Caco-2 (cell line): ENCODE data around the gene ADK. TPM values are rescaled to one million over a fixed set of nuclear protein-coding genes. Genes with fewer than 3 reads are reported as not detected.

Experiments used
- BruUV-seq: library from RNA; stranded (reverse); fragments of 400-500 nt; replicated peaks from 2 replicates; lab custom pipeline; 2021; lab: Mats Ljungman, UMichigan
- CTCF ChIA-PET: fragments of 300-600 bp; sonication (Branson Sonifier 250); formaldehyde crosslinking; loops from one replicate; lab custom pipeline; 2022; ENCODE audit warnings: antibody characterized with exemption; lab: Charles Lee
- POLR2A ChIA-PET: fragments of 300-600 bp; sonication (Branson Sonifier 250); formaldehyde crosslinking; loops from one replicate; lab custom pipeline; 2022; ENCODE audit warnings: antibody characterized with exemption; lab: Charles Lee
- DNase-seq, 2 experiments: peaks; one replicate each; pipeline versions ENCODE4 v3.0.0 to v3.0.0-alpha.2; 2020 to 2022
- H3K27me3 ChIP-seq: replicated peaks from 2 replicates; pipeline ENCODE4 v1.6.0; 2011; ENCODE audit warnings: low read length; ENCODE audit not compliant: control insufficient read depth, insufficient read depth
- H3K36me3 ChIP-seq: 2 replicates; pipeline ENCODE4 v1.5.1; 2011; ENCODE audit warnings: low read length; ENCODE audit not compliant: control insufficient read depth, insufficient read depth
- H3K4me1 ChIP-seq: fragments of 250-450 bp; sonication (Bioruptor Pico); 2 replicates; pipeline ENCODE4 v1.5.1; 2020; ENCODE audit warnings: mild to moderate bottlenecking
- H3K4me3 ChIP-seq: 2 replicates; pipeline ENCODE4 v1.5.1; 2011; ENCODE audit warnings: low read depth, mild to moderate bottlenecking, control low read depth, low read length
- H3K9me3 ChIP-seq: fragments of 250-450 bp; sonication (Bioruptor Pico); 2 replicates; pipeline ENCODE4 v1.5.1; 2020; ENCODE audit warnings: mild to moderate bottlenecking, moderate library complexity
- H3K27ac Mint-ChIP-seq: one replicate; pipeline ENCODE4 v1.8.0; 2022; ENCODE audit warnings: mixed read lengths; ENCODE audit not compliant: unreplicated experiment
- H3K27me3 Mint-ChIP-seq: one replicate; pipeline ENCODE4 v1.8.0; 2022; ENCODE audit warnings: mixed read lengths; ENCODE audit not compliant: insufficient read depth, unreplicated experiment
- H3K36me3 Mint-ChIP-seq: one replicate; pipeline ENCODE4 v1.8.0; 2022; ENCODE audit warnings: mild to moderate bottlenecking, mixed read lengths; ENCODE audit not compliant: insufficient read depth, unreplicated experiment
- H3K4me1 Mint-ChIP-seq: one replicate; pipeline ENCODE4 v1.8.0; 2022; ENCODE audit warnings: low read depth, mixed read lengths; ENCODE audit not compliant: unreplicated experiment
- H3K4me3 Mint-ChIP-seq: one replicate; pipeline ENCODE4 v1.8.0; 2022; ENCODE audit warnings: mild to moderate bottlenecking, moderate library complexity, mixed read lengths; ENCODE audit not compliant: unreplicated experiment
- H3K9me3 Mint-ChIP-seq: one replicate; pipeline ENCODE4 v1.8.0; 2022; ENCODE audit warnings: mixed read lengths; ENCODE audit not compliant: unreplicated experiment
- intact Hi-C: fragments of 100-400 bp; cut with micrococcal nuclease; formaldehyde crosslinking; loops from one replicate; pipeline ENCODE4 v1.10.0; 2022; ENCODE audit not compliant: unreplicated experiment
- total RNA-seq: library from RNA; stranded (reverse); gene quantifications from 2 replicates; pipeline ENCODE4 v1.2.3, GENCODE V29; 2022
- TF ChIP-seq, protein P1 (sequence below), 2 experiments: fragments of 200-600 bp in 1 of 2; IDR thresholded peaks; 1 replicate in 1 of 2; 2 replicates in 1 of 2; pipeline versions ENCODE4 v1.5.1 to v1.8.0; 2011 to 2022; ENCODE audit warnings: antibody characterized with exemption in 1 of 2, control low read depth in 1 of 2, inconsistent platforms in 1 of 2, low read depth in 1 of 2, low read length in 1 of 2, mild to moderate bottlenecking in 1 of 2, moderate library complexity in 1 of 2; ENCODE audit not compliant: insufficient read depth in 1 of 2, severe bottlenecking in 1 of 2, unreplicated experiment in 1 of 2

ADK gene
- total RNA-seq, 1 experiment from 2014 or later = 105 TPM

DNA sequence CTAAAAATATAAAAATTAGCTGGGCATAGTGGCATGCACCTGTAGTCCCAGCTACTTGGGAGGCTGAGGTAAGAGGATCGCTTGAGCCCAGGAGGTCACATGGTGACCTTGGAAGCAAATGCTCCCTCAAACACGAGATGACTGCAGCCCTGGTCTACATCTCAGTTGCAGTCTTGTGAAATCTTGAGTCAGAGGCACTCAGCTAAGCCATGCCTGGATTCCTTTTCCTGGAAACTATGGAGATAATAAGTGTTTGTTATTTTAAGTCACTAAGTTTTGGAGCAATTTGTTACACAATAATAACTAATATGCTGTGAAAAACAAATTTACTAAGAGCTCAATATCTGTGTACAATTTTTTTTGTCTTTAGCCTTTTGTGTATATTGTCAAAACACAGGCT, 391.1 kb downstream of the ADK start:
- Mint-ChIP-seq H3K36me3 (peaks cover 8% of the 10 kb centered on the region), H3K27ac (no peak overlapping the region), H3K4me1 (no peaks in the 10 kb centered on the region), H3K4me3 (no peak overlapping the region), H3K27me3 (no peaks in the 10 kb centered on the region), H3K9me3 (no peaks in the 10 kb centered on the region)
- ChIA-PET CTCF (no interaction called here), POLR2A (no interaction called here)
- BruUV-seq = no TSS peak
- TF ChIP-seq, protein P1, sequence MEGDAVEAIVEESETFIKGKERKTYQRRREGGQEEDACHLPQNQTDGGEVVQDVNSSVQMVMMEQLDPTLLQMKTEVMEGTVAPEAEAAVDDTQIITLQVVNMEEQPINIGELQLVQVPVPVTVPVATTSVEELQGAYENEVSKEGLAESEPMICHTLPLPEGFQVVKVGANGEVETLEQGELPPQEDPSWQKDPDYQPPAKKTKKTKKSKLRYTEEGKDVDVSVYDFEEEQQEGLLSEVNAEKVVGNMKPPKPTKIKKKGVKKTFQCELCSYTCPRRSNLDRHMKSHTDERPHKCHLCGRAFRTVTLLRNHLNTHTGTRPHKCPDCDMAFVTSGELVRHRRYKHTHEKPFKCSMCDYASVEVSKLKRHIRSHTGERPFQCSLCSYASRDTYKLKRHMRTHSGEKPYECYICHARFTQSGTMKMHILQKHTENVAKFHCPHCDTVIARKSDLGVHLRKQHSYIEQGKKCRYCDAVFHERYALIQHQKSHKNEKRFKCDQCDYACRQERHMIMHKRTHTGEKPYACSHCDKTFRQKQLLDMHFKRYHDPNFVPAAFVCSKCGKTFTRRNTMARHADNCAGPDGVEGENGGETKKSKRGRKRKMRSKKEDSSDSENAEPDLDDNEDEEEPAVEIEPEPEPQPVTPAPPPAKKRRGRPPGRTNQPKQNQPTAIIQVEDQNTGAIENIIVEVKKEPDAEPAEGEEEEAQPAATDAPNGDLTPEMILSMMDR (IDR thresholded peaks at IDR 0.05; ENCODE audit: insufficient read depth in 1 of 2, low read depth in 1 of 2, low read length in 1 of 2, severe bottlenecking in 1 of 2, unreplicated experiment in 1 of 2) = no peak
- no peak for DNase-seq
- Histone ChIP-seq H3K27me3 (no peaks in the 10 kb centered on the region), H3K4me3 (no peak overlapping the region), H3K36me3 (no peaks in the 10 kb centered on the region), H3K4me1 (no peaks in the 10 kb centered on the region), H3K9me3 (no peaks in the 10 kb centered on the region)
- intact Hi-C loops = no loop called here

DNA sequence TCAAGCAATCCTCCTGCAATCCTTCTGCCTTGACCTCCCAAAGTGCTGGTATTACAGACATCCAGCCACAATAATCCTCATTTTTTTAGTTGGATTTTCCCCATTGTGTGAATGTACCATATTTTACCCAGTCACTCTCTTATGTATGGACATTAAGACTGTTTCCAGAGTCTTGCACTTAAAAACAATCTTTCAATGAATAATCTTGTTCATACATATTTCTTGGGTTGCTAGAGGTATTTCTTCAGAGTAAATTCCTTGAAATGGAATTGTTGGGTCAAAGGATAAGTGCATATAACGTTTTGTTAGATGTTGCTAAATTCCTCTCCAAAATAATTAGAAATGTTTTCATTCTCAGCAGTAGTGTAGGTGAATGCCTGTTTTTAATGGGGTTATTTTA, 392.3 kb downstream of the ADK start:
- no peak for DNase-seq
- Mint-ChIP-seq H3K4me3 (no peak overlapping the region), H3K36me3 (peaks cover 15% of the 10 kb centered on the region), H3K9me3 (no peaks in the 10 kb centered on the region), H3K27ac (no peak overlapping the region), H3K4me1 (no peaks in the 10 kb centered on the region), H3K27me3 (no peaks in the 10 kb centered on the region)
- ChIA-PET CTCF (no interaction called here), POLR2A (no interaction called here)
- Histone ChIP-seq H3K4me3 (no peak overlapping the region), H3K9me3 (no peaks in the 10 kb centered on the region), H3K27me3 (no peaks in the 10 kb centered on the region), H3K36me3 (no peaks in the 10 kb centered on the region), H3K4me1 (no peaks in the 10 kb centered on the region)
- TF ChIP-seq, protein P1 (IDR thresholded peaks at IDR 0.05; ENCODE audit: insufficient read depth in 1 of 2, low read depth in 1 of 2, low read length in 1 of 2, severe bottlenecking in 1 of 2, unreplicated experiment in 1 of 2) = no peak
- intact Hi-C loops = no loop called here
- BruUV-seq = no TSS peak

DNA sequence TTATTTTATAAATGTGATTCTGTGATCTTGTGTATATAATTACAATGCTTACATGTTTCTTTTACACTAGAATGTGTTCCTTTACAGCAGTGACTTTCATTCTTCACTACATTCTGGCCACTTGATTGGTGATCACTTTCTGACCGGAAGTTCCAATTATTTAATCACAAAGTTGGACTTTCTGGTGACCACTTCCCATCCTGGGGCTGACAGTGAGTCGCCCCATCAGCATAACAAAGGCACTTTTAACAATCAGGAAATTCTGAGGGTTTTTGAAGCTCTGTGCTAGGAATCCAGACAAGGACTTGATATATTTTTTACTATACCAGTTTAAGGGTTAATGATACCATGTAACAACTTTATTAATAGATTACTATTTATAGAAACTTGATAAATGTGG, 393.1 kb downstream of the ADK start:
- TF ChIP-seq, protein P1 (IDR thresholded peaks at IDR 0.05; ENCODE audit: insufficient read depth in 1 of 2, low read depth in 1 of 2, low read length in 1 of 2, severe bottlenecking in 1 of 2, unreplicated experiment in 1 of 2) = no peak
- ChIA-PET POLR2A (no interaction called here), CTCF (no interaction called here)
- DNase-seq = no peak
- Histone ChIP-seq H3K27me3 (no peaks in the 10 kb centered on the region), H3K36me3 (no peaks in the 10 kb centered on the region), H3K4me1 (peaks cover 6% of the 10 kb centered on the region; the same call in 1 of the 2 replicates), H3K9me3 (no peaks in the 10 kb centered on the region), H3K4me3 (no peak overlapping the region)
- no peaks in the 10 kb centered on the region for H3K27me3 Mint-ChIP-seq
- no peaks in the 10 kb centered on the region for H3K4me1 Mint-ChIP-seq
- no peaks in the 10 kb centered on the region for H3K9me3 Mint-ChIP-seq
- peaks cover 15% of the 10 kb centered on the region for H3K36me3 Mint-ChIP-seq
- H3K4me3 Mint-ChIP-seq = no peak overlapping the region
- no TSS peak for BruUV-seq
- H3K27ac Mint-ChIP-seq = no peak overlapping the region
- intact Hi-C loops = no loop called here
